NT2/D1 (cell line): Measurements from ENCODE around the gene TXNIP.

Source experiments
- YY1 ChIP-seq: IDR thresholded peaks from 2 replicates; pipeline ENCODE4 v1.6.1; 2011; ENCODE audit not compliant: insufficient read length, insufficient read depth
- ZNF274 ChIP-seq: IDR thresholded peaks from 2 replicates; pipeline ENCODE4 v1.6.1; 2011; ENCODE audit warnings: mild to moderate bottlenecking, low read depth, low read length

DNA sequence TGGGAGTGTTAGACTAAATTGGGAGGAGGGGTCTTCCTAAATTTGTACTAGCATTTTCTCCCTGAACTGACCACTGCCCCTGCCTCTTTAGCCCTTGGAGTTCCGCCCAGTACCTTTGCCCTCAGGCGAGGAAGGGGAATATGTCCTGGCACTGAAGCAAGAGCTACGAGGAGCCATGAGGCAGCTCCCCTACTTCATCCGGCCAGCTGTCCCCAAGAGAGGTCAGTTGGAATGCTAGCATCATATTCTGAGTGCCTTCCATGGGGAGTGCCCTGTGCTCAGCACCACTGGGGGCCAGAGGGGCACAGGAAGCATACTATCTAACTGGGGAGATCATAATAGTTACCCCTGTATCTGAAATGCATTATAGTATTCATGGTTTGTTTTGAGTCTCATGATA lies 21.2 kb downstream of the TXNIP start:
- TF ChIP-seq ZNF274 (no peak), YY1 (no peak)
